Ishikawa (cell line): ENCODE measurements around the gene SKA1.

Source experiments
- CEBPB ChIP-seq: IDR thresholded peaks from 2 replicates; pipeline ENCODE4 v1.6.1; 2012
- EGR1 ChIP-seq: IDR thresholded peaks from 2 replicates; pipeline ENCODE4 v1.6.1; 2012
- EP300 ChIP-seq: IDR thresholded peaks from 2 replicates; pipeline ENCODE4 v1.6.1; 2012; ENCODE audit warnings: borderline replicate concordance
- NFIC ChIP-seq: IDR thresholded peaks from 2 replicates; pipeline ENCODE4 v1.6.1; 2012
- RAD21 ChIP-seq: IDR thresholded peaks from 2 replicates; pipeline ENCODE4 v1.6.1; 2012; ENCODE audit warnings: low read depth
- TAF1 ChIP-seq: IDR thresholded peaks from 2 replicates; pipeline ENCODE4 v1.6.1; 2012; ENCODE audit warnings: low read depth, mild to moderate bottlenecking
- YY1 ChIP-seq: IDR thresholded peaks from 2 replicates; pipeline ENCODE4 v1.6.1; 2012; ENCODE audit warnings: low read depth
- ZBTB7A ChIP-seq: IDR thresholded peaks from 2 replicates; pipeline ENCODE4 v1.6.1; 2012; ENCODE audit warnings: low read depth
- TF ChIP-seq, protein P1 (sequence below): IDR thresholded peaks from 2 replicates; pipeline ENCODE4 v1.6.1; 2012; ENCODE audit warnings: low read depth, mild to moderate bottlenecking
- TF ChIP-seq, protein P2 (sequence below): IDR thresholded peaks from 2 replicates; pipeline ENCODE4 v1.6.1; 2012

DNA sequence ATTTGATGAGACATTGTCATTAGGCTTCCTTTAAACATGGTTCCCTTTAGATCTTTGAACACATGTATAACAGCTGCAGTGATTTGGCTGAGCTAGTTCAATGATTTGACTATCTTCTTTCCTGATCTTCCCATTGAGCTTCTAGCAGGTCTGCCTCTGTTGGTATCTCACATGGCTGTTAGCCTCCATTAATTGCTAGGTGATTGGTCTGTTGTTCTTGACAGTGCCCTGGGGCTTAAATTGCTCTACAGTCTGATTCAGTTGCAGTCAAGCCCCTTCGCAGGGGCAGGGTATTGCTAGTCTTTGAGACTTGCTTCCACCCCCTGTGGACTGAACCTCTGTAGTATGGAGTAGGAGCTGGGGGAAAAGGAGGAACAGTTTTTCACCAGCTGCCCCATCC, 24.1 kb downstream of the SKA1 start:
- no peak for TF ChIP-seq YY1
- TF ChIP-seq, protein P1, sequence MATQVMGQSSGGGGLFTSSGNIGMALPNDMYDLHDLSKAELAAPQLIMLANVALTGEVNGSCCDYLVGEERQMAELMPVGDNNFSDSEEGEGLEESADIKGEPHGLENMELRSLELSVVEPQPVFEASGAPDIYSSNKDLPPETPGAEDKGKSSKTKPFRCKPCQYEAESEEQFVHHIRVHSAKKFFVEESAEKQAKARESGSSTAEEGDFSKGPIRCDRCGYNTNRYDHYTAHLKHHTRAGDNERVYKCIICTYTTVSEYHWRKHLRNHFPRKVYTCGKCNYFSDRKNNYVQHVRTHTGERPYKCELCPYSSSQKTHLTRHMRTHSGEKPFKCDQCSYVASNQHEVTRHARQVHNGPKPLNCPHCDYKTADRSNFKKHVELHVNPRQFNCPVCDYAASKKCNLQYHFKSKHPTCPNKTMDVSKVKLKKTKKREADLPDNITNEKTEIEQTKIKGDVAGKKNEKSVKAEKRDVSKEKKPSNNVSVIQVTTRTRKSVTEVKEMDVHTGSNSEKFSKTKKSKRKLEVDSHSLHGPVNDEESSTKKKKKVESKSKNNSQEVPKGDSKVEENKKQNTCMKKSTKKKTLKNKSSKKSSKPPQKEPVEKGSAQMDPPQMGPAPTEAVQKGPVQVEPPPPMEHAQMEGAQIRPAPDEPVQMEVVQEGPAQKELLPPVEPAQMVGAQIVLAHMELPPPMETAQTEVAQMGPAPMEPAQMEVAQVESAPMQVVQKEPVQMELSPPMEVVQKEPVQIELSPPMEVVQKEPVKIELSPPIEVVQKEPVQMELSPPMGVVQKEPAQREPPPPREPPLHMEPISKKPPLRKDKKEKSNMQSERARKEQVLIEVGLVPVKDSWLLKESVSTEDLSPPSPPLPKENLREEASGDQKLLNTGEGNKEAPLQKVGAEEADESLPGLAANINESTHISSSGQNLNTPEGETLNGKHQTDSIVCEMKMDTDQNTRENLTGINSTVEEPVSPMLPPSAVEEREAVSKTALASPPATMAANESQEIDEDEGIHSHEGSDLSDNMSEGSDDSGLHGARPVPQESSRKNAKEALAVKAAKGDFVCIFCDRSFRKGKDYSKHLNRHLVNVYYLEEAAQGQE, result no peak
- no peak for TF ChIP-seq ZBTB7A
- TF ChIP-seq EP300, result no peak
- no peak for TF ChIP-seq RAD21
- no peak for TF ChIP-seq TAF1
- no peak for TF ChIP-seq NFIC
- TF ChIP-seq EGR1, result no peak
- TF ChIP-seq, protein P2, sequence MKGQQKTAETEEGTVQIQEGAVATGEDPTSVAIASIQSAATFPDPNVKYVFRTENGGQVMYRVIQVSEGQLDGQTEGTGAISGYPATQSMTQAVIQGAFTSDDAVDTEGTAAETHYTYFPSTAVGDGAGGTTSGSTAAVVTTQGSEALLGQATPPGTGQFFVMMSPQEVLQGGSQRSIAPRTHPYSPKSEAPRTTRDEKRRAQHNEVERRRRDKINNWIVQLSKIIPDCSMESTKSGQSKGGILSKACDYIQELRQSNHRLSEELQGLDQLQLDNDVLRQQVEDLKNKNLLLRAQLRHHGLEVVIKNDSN, result no peak
- no peak for TF ChIP-seq CEBPB
